GM21447 (cell line): ENCODE measurements around the gene ALOX5AP.
A peak's percentile ranks its signal among the peaks of the same experiment; 100 is the strongest.

Source experiments
- ATAC-seq: cut with Tn5 transposase; IDR thresholded peaks from one replicate; pipeline ENCODE4 v1.9.1; 2021; ENCODE audit not compliant: unreplicated experiment

Gene ALOX5AP

DNA sequence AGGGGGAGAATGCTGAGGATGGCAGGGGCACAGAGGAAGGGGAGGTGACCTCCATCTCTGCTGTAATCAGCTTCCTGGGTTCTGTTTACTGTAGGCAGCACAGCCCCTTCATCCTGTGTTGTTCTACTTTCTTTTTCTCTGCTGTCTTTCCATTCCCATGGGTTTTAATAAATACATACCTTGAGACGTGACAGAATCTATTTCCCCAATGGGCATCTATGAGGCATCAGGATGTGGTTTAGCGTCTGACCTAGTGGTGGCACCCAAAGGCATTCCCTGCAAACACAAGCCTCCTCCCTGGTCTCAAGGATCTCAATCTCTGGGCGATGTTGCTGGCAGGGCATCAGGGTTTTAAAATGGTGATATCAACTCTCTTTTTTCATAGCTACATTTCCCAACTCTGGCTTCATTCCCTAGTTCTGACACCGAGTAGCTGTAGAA, 60.8 kb downstream of the ALOX5AP start:
- ATAC-seq = no peak

- no peak for ATAC-seq
Observed at GRCh38 chr13:30796631-30797601, 61.6 kb downstream of the ALOX5AP start.

DNA sequence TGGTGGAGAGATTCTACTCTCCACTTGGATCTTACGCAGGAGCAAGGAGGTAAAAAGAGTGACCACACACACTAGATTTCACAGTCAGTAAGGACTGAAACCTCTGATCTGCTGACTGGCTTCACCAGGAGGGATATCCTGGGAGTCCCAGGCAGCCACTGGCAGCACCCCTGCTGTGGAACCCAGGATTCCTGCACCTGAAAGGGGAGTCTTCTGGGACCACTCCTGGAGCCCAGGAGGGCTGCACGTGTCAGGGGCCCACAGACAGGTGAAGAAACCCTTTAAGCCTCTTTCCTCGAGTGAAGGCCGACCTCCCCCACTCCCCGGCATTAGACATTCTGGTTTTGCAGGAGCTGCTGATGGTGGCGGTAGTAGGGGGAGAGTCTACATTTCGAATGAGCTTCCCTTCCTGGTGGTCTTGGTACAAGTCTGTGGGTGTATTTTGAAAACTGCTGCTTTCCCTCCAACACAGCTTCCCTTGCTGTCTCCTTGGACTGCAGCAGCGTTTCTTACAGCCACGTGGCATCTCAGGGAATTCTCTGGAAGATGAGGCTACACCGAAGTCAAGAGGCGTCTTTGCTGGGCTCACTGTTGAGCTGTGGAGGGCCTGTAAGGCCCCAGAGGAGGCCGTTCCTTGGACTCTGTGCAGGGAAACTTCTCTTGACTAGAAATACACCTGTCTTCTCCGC, 62.6 kb downstream of the ALOX5AP start:
- no peak for ATAC-seq

- ATAC-seq = no peak
Observed at GRCh38 chr13:30798776-30799355, 63.5 kb downstream of the ALOX5AP start.

GRCh38 chr13:30799356-30799824, 64.0 kb downstream of the ALOX5AP start:
- no peak for ATAC-seq

GRCh38 chr13:30800107-30800506, 64.8 kb downstream of the ALOX5AP start:
- ATAC-seq = no peak

- ATAC-seq = no peak
Observed at GRCh38 chr13:30802501-30802900, 67.2 kb downstream of the ALOX5AP start.

GRCh38 chr13:30802953-30803478, 67.7 kb downstream of the ALOX5AP start:
- peak; percentile 89 for ATAC-seq

DNA sequence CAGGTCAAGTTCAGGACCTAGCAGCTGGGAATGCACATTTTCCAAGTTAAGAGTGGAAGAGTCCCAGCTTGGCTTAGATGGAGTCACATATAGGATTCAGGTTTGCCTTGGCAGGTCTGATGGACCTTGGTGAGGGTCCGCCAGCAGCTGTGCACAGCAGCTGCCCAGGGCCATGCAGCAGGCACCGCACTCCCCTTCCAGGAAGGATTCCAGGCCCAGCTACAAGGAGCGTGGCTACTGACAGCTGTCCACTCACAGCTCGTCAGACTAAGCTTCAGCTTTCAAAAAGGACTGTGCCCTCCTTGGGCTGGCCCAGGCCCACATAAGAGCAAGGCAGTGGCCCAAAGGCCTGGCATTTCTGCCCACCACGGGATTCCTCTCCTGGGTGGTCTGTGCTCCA, 68.4 kb downstream of the ALOX5AP start:
- ATAC-seq = no peak

DNA sequence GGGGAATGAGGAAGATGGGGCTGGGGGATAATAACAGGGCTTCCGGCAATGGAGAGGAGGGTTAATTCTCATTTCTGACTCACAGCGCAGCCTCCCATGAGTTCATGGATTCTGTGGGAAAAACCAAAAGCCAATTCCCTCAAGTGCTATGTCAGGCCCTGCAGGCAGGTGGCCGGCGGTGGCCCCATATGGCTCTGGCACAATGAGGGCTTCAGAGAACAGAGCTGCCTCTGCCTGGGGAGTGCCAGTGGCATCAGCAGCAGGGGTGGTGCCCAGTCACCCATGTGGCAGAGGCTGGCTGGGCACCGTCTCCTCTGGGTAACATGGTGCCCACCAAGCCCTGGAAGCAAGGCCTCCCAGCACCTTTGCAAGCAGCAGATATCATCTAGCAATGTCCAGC, 69.1 kb downstream of the ALOX5AP start:
- ATAC-seq = no peak

- ATAC-seq = no peak
Observed at GRCh38 chr13:30805132-30805537, 69.8 kb downstream of the ALOX5AP start.

- ATAC-seq = no peak
Observed at GRCh38 chr13:30805603-30806011, 70.3 kb downstream of the ALOX5AP start.

DNA sequence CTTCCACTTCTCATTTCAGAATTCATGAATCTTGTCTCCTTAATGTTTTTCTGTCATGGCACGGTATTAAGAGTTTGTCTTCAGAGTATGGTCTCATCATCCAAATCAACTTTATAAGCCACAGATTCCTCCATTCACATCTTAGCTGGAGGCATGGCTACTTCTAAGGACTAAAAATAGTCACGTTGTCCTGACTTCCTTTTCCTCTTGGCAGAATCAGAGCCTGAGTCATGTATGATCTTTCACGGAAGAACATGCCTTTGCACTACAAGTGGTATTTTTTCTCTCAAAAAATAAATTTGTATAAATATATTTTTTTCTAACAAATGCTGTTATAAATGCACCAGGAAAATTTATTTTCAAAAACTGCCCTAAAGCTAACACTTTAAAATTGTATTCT, 71.4 kb downstream of the ALOX5AP start:
- no peak for ATAC-seq

- ATAC-seq = no peak
Observed at GRCh38 chr13:30807392-30807791, 72.0 kb downstream of the ALOX5AP start.

DNA sequence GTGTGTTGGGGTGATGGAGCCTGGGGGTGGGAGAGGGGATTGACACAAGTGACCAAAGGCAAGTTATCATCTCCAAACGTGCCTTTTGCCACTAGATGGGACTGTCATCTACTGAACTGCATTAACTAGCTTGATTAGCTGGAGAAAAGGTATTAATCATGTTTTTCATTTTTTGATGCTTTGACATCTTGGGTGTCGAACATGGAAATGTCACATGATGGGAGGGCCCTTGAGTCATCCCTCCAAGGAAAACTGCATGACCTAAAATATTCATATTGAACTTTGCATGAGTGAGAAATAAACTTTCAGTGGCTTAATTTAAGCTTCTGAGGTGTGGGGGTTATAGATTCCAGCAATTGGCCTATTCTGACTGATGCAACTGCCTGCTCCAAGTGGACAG, 73.3 kb downstream of the ALOX5AP start:
- no peak for ATAC-seq

DNA sequence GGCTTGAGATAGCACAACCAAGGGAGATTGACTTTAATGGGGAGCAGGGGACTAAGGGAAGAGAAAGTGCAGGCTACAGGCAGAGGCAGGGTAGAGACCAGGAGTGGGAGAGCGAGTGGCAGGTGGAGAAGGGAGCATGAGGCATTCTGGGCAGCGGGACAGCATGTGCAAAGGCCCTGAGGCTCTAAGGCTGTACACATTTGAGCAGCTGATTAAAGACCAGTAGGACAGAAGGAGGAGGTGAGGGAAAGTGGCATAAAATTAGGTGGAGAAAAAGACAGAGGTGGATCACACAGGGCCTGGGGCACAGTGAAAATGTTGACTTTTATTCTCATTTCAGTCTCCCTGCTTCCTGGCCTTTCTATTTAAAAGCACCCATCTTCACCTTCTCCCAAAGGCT, 74.4 kb downstream of the ALOX5AP start:
- no peak for ATAC-seq

DNA sequence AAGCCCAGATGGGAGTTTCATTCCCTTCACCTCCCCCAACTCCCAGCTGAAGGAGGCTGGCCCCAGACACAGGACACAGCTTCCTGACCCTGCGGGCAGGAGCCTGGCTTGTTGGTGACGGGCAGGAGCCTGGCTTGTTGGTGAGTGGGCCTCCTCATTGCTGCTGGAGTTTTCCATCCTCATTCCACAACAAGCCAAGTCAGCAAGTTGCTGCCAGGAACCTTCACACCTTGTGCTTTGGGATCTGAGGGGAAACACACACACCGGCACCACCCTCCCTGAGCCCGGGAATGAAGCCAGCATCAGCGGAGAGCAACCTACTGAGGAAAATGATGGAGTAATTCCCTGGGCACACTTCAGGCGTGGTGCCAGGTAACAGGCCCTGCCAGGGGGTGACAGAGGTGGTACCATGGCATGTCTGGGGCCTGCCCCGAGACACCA, 74.9 kb downstream of the ALOX5AP start:
- ATAC-seq = no peak

GRCh38 chr13:30810801-30811200, 75.5 kb downstream of the ALOX5AP start:
- ATAC-seq = no peak
